ENCODE results near the gene HMGXB3.

The HMGXB3 gene

GRCh38 chr5:150085191-150085912, 84.8 kb downstream of the HMGXB3 start:
- Mint-ChIP-seq H3K4me3 (no peak overlapping the region), H3K36me3 (no peaks in the 10 kb centered on the region), H3K27ac (peak overlapping the region; percentile 17), H3K9me3 (no peaks in the 10 kb centered on the region), H3K27me3 (peaks cover 36% of the 10 kb centered on the region), H3K4me1 (peaks cover 50% of the 10 kb centered on the region)
- ATAC-seq: no peak

GRCh38 chr5:150085950-150086715, 85.6 kb downstream of the HMGXB3 start, which contains the start of gene CSF1R:
Gene CSF1R (minus strand): TSS chr5:150086554. CDS start chr5:150086427, 127 bp downstream.
- peaks cover 44% of the 10 kb centered on the region for H3K4me1 Mint-ChIP-seq
- ATAC-seq: no peak
- no peaks in the 10 kb centered on the region for H3K36me3 Mint-ChIP-seq
- H3K4me3 Mint-ChIP-seq: no peak within 1 kb of the TSS
- no peaks in the 10 kb centered on the region for H3K9me3 Mint-ChIP-seq
- H3K27me3 Mint-ChIP-seq: peaks cover 42% of the 10 kb centered on the region
- peak within 1 kb of the TSS; percentile 17 for H3K27ac Mint-ChIP-seq

GRCh38 chr5:150092159-150092787, 91.7 kb downstream of the HMGXB3 start:
- Mint-ChIP-seq H3K27me3 (peaks cover 53% of the 10 kb centered on the region), H3K9me3 (no peaks in the 10 kb centered on the region), H3K4me3 (no peak overlapping the region), H3K4me1 (peaks cover 7% of the 10 kb centered on the region), H3K36me3 (no peaks in the 10 kb centered on the region), H3K27ac (no peak overlapping the region)
- ATAC-seq: no peak

- Mint-ChIP-seq H3K4me3 (no peak overlapping the region), H3K36me3 (no peaks in the 10 kb centered on the region), H3K4me1 (no peaks in the 10 kb centered on the region), H3K27ac (no peak overlapping the region), H3K9me3 (no peaks in the 10 kb centered on the region), H3K27me3 (peaks cover 21% of the 10 kb centered on the region)
- no peak for ATAC-seq
Observed at GRCh38 chr5:150097152-150097551, 96.6 kb downstream of the HMGXB3 start.

GRCh38 chr5:150101023-150101422, 100.5 kb downstream of the HMGXB3 start:
- Mint-ChIP-seq H3K9me3 (no peaks in the 10 kb centered on the region), H3K36me3 (no peaks in the 10 kb centered on the region), H3K27ac (no peak overlapping the region), H3K4me3 (no peak overlapping the region), H3K4me1 (peaks cover 12% of the 10 kb centered on the region), H3K27me3 (peaks cover 2% of the 10 kb centered on the region)
- ATAC-seq: no peak

Measured in stimulated activated memory B cell treated with anti-CD40 and anti-IgM and Interleukin-4, amounts not matched to agents 10 μg/mL and 1 μg/mL and 100 μg/mL, for 72 hours (primary cell).